K562 (cell line): ENCODE data around the gene KCNB1. TPM values are rescaled to one million over a fixed set of nuclear protein-coding genes. Genes with fewer than 3 reads are reported as not detected.
A peak's percentile ranks its signal among the peaks of the same experiment; 100 is the strongest.

ENCODE experiments used
- GTF2E2 ChIP-seq: fragments of 200-800 bp; sonication (Bioruptor generic); IDR thresholded peaks from 2 replicates; pipeline ENCODE4 v1.6.1; 2016; ENCODE audit warnings: missing genetic modification characterization, missing compliant biosample characterization
- ID3 ChIP-seq, 2 experiments: fragments of 250-450 bp in 1 of 2; fragments of 450-650 bp in 1 of 2; sonication (Bioruptor Pico) in 1 of 2; IDR thresholded peaks; 2 replicates each; pipeline versions ENCODE4 v1.6.1 to v1.8.0; 2016 to 2021; ENCODE audit warnings: mild to moderate bottlenecking in 2 of 2, moderate library complexity in 2 of 2, missing compliant biosample characterization in 1 of 2, missing genetic modification characterization in 1 of 2
- MAX ChIP-seq: sonication (generic); formaldehyde crosslinking; IDR thresholded peaks from 2 replicates; pipeline ENCODE4 v1.9.0; 2022; ENCODE audit warnings: mild to moderate bottlenecking, missing genetic modification reagents
- NCOA6 ChIP-seq: fragments of 450-650 bp; IDR thresholded peaks from 2 replicates; pipeline ENCODE4 v1.6.1; 2017; ENCODE audit warnings: mild to moderate bottlenecking
- RBM25 ChIP-seq: fragments of 200-400 bp; formaldehyde crosslinking; IDR thresholded peaks from 2 replicates; pipeline ENCODE4 v1.6.1; 2018; ENCODE audit warnings: low read length, low read depth, moderate library complexity; ENCODE audit not compliant: severe bottlenecking
- RNF219 ChIP-seq: fragments of 250-450 bp; sonication (Bioruptor Pico); IDR thresholded peaks from 2 replicates; pipeline ENCODE4 v1.5.0; 2022; ENCODE audit warnings: mild to moderate bottlenecking
- ZKSCAN1 ChIP-seq: fragments of 150-350 bp; IDR thresholded peaks from 2 replicates; pipeline ENCODE4 v1.6.1; 2016; ENCODE audit warnings: low read depth, low read length
- ZNF316 ChIP-seq: fragments of 450-650 bp; IDR thresholded peaks from 2 replicates; pipeline ENCODE4 v1.6.1; 2016
- polyA plus RNA-seq, 8 experiments: library from polyadenylated mRNA; depleted of rRNA in 4 of 8; stranded (reverse) in 5 of 8; unstranded in 3 of 8; fragments of >200 nt; fragmentation: Nextera tagmentation in 2 of 8; fragmentation: Illumina TruSeq in 1 of 8; extraction: Ambion mirVana in 2 of 8; extraction: Trizol in 1 of 8; gene quantifications; 2 replicates each; pipeline versions ENCODE4 v1.2.1 to v1.2.3, GENCODE V29; 2011 to 2014; ENCODE audit warnings: inconsistent platforms in 1 of 8, missing spikeins in 1 of 8
- total RNA-seq, 7 experiments: library from RNA; depleted of rRNA in 6 of 7; stranded (reverse); fragments of >200 nt in 6 of 7; fragmentation: Illumina TruSeq in 2 of 7; extraction: Trizol in 2 of 7; gene quantifications; 2 replicates each; pipeline versions ENCODE4 v1.2.1 to v1.2.3, GENCODE V29; 2011 to 2021; ENCODE audit warnings: low replicate concordance in 1 of 7
- TF ChIP-seq, protein P1 (sequence below), 2 experiments: fragments of 450-650 bp in 1 of 2; sonication (generic) in 1 of 2; formaldehyde crosslinking in 1 of 2; IDR thresholded peaks; 2 replicates each; pipeline versions ENCODE4 v1.7.1 to v1.9.0; 2016 to 2022; ENCODE audit warnings: inconsistent platforms in 1 of 2, mild to moderate bottlenecking in 1 of 2, missing genetic modification reagents in 1 of 2

The KCNB1 gene
- total and polyA plus RNA-seq, 9 of the 15 experiments (the other 6 are each of a cell fraction or from before 2014, with no cell fraction given), result 0.01 to 0.06 TPM; not detected in 7

GRCh38 chr20:49489688-49490087, 7.2 kb upstream of the KCNB1 start (continued):
- peak; percentile 66 for TF ChIP-seq RBM25
- no peak for TF ChIP-seq ZNF316
- TF ChIP-seq ID3 (CRISPR knock-in tag; IDR thresholded peaks at IDR 0.05), result no peak
- TF ChIP-seq ID3 (tag; IDR thresholded peaks at IDR 0.05), result no peak
- TF ChIP-seq ZKSCAN1, result no peak
- TF ChIP-seq, protein P1, sequence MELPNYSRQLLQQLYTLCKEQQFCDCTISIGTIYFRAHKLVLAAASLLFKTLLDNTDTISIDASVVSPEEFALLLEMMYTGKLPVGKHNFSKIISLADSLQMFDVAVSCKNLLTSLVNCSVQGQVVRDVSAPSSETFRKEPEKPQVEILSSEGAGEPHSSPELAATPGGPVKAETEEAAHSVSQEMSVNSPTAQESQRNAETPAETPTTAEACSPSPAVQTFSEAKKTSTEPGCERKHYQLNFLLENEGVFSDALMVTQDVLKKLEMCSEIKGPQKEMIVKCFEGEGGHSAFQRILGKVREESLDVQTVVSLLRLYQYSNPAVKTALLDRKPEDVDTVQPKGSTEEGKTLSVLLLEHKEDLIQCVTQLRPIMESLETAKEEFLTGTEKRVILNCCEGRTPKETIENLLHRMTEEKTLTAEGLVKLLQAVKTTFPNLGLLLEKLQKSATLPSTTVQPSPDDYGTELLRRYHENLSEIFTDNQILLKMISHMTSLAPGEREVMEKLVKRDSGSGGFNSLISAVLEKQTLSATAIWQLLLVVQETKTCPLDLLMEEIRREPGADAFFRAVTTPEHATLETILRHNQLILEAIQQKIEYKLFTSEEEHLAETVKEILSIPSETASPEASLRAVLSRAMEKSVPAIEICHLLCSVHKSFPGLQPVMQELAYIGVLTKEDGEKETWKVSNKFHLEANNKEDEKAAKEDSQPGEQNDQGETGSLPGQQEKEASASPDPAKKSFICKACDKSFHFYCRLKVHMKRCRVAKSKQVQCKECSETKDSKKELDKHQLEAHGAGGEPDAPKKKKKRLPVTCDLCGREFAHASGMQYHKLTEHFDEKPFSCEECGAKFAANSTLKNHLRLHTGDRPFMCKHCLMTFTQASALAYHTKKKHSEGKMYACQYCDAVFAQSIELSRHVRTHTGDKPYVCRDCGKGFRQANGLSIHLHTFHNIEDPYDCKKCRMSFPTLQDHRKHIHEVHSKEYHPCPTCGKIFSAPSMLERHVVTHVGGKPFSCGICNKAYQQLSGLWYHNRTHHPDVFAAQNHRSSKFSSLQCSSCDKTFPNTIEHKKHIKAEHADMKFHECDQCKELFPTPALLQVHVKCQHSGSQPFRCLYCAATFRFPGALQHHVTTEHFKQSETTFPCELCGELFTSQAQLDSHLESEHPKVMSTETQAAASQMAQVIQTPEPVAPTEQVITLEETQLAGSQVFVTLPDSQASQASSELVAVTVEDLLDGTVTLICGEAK (IDR thresholded peaks at IDR 0.05), result no peak
- TF ChIP-seq, protein P1 (CRISPR knock-in tag; IDR thresholded peaks at IDR 0.05), result no peak
- TF ChIP-seq RNF219 (CRISPR knock-in tag), result no peak
- TF ChIP-seq NCOA6, result no peak
- TF ChIP-seq MAX (CRISPR knock-in tag), result no peak
- no peak for TF ChIP-seq GTF2E2 (tag)
